ENCODE results near the gene DUSP28. TPM values are rescaled to one million over a fixed set of nuclear protein-coding genes. Genes with fewer than 3 reads are reported as not detected.

DUSP28 gene
- total and polyA plus RNA-seq, 10 of the 15 experiments (the other 5 are each of a cell fraction or from before 2014, with no cell fraction given), result 2.5 to 12.5 (median 6.4) TPM

DNA sequence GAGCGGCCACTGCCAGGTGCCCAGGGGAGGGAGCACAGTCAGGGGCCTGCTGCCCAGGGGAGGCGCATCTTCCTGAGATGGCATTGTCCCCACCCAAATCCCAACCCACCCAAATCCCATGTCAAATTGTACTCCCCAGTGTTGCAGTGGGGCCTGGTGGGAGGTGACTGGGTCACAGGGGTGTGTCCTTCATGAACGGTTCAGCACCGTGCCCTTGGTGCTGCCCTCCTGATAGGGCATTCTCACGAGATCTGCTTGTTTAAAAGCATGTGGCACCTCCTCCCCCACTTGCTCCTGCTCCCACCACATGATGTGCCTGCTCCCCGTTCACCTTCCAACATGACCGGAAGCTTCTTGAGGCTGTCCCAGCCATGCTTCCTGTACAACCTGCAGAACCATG is 30.0 kb upstream of the DUSP28 start:
- Histone ChIP-seq H3K4me2 (ENCODE audit: control insufficient read depth, insufficient read depth) (no peak overlapping the region), H3K9ac (ENCODE audit: control insufficient read depth, insufficient read depth, low read length) (no peak overlapping the region), H3K9me3 (replicated peaks; ENCODE audit: control insufficient read depth, insufficient read depth, low read length) (peaks cover 21% of the 10 kb centered on the region; the same call in 2 of the 3 replicates), H3K27me3 (replicated peaks in 1 of 2; ENCODE audit: control insufficient read depth in 2 of 2, insufficient read depth in 2 of 2, low read length in 1 of 2) (no peaks in the 10 kb centered on the region), H3K4me3 (no peak overlapping the region), H3K36me3 (ENCODE audit: control insufficient read depth in 2 of 2, insufficient read depth in 2 of 2, low read length in 1 of 2) (peaks cover 0 to 3% of the 10 kb centered on the region in 2 experiments; a peak in 1 of 4 replicates), H3K4me1 (ENCODE audit: control insufficient read depth, insufficient read depth, low read length) (no peaks in the 10 kb centered on the region), H4K20me1 (ENCODE audit: control insufficient read depth, insufficient read depth) (no peaks in the 10 kb centered on the region), H2AFZ (ENCODE audit: control insufficient read depth, low read depth, low read length) (no peak overlapping the region), H3K79me2 (ENCODE audit: control insufficient read depth, insufficient read depth, low read length) (no peaks in the 10 kb centered on the region), H3K27ac (ENCODE audit: control insufficient read depth, insufficient read depth) (no peak overlapping the region)
- ChIA-PET RAD21 (ENCODE audit: unreplicated experiment) (no interaction called here), SMC1A (ENCODE audit: uncharacterized antibody, unreplicated experiment) (interaction anchor here (1.0 kb wide), 1 partner anchor 16 kb away, joined by 3 read pairs; no protein-coding TSS in a partner anchor), POLR2A (no interaction called here), CTCF (no interaction called here)
- FAIRE-seq (no peak), ATAC-seq (no peak), DNase-seq (ENCODE audit: low read depth, low spot score) (no peak)
- no peak for TF ChIP-seq NR2C2 (IDR thresholded peaks at IDR 0.05; ENCODE audit: borderline replicate concordance, control insufficient read depth, insufficient read length, low read depth)
- no peak for TF ChIP-seq NFIC (IDR thresholded peaks at IDR 0.05; ENCODE audit: low read depth, low read length)
- TF ChIP-seq, protein P1, sequence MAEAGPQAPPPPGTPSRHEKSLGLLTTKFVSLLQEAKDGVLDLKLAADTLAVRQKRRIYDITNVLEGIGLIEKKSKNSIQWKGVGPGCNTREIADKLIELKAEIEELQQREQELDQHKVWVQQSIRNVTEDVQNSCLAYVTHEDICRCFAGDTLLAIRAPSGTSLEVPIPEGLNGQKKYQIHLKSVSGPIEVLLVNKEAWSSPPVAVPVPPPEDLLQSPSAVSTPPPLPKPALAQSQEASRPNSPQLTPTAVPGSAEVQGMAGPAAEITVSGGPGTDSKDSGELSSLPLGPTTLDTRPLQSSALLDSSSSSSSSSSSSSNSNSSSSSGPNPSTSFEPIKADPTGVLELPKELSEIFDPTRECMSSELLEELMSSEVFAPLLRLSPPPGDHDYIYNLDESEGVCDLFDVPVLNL (IDR thresholded peaks at IDR 0.05; ENCODE audit: low read depth, low read length), result no peak
- TF ChIP-seq TBL1XR1 (IDR thresholded peaks at IDR 0.05; ENCODE audit: low read depth, low read length), result no peak
- TF ChIP-seq BCL11A (IDR thresholded peaks at IDR 0.05; ENCODE audit: low read depth, low read length), result no peak
- TF ChIP-seq, protein P2, sequence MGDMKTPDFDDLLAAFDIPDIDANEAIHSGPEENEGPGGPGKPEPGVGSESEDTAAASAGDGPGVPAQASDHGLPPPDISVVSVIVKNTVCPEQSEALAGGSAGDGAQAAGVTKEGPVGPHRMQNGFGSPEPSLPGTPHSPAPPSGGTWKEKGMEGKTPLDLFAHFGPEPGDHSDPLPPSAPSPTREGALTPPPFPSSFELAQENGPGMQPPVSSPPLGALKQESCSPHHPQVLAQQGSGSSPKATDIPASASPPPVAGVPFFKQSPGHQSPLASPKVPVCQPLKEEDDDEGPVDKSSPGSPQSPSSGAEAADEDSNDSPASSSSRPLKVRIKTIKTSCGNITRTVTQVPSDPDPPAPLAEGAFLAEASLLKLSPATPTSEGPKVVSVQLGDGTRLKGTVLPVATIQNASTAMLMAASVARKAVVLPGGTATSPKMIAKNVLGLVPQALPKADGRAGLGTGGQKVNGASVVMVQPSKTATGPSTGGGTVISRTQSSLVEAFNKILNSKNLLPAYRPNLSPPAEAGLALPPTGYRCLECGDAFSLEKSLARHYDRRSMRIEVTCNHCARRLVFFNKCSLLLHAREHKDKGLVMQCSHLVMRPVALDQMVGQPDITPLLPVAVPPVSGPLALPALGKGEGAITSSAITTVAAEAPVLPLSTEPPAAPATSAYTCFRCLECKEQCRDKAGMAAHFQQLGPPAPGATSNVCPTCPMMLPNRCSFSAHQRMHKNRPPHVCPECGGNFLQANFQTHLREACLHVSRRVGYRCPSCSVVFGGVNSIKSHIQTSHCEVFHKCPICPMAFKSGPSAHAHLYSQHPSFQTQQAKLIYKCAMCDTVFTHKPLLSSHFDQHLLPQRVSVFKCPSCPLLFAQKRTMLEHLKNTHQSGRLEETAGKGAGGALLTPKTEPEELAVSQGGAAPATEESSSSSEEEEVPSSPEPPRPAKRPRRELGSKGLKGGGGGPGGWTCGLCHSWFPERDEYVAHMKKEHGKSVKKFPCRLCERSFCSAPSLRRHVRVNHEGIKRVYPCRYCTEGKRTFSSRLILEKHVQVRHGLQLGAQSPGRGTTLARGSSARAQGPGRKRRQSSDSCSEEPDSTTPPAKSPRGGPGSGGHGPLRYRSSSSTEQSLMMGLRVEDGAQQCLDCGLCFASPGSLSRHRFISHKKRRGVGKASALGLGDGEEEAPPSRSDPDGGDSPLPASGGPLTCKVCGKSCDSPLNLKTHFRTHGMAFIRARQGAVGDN (IDR thresholded peaks at IDR 0.05), result no peak
- no peak for TF ChIP-seq TCF3 (IDR thresholded peaks at IDR 0.05; ENCODE audit: borderline replicate concordance, insufficient read depth, low read depth, low read length)
- no peak for TF ChIP-seq CHD1 (IDR thresholded peaks at IDR 0.05; ENCODE audit: low read depth, low read length)
- no peak for TF ChIP-seq IKZF2 (IDR thresholded peaks at IDR 0.05)
- no peak for TF ChIP-seq FOS (IDR thresholded peaks at IDR 0.05; ENCODE audit: borderline replicate concordance, extremely low read depth, insufficient read length)
- TF ChIP-seq RFX5 (IDR thresholded peaks at IDR 0.05; ENCODE audit: low read depth, low read length), result no peak
- TF ChIP-seq, protein P3, sequence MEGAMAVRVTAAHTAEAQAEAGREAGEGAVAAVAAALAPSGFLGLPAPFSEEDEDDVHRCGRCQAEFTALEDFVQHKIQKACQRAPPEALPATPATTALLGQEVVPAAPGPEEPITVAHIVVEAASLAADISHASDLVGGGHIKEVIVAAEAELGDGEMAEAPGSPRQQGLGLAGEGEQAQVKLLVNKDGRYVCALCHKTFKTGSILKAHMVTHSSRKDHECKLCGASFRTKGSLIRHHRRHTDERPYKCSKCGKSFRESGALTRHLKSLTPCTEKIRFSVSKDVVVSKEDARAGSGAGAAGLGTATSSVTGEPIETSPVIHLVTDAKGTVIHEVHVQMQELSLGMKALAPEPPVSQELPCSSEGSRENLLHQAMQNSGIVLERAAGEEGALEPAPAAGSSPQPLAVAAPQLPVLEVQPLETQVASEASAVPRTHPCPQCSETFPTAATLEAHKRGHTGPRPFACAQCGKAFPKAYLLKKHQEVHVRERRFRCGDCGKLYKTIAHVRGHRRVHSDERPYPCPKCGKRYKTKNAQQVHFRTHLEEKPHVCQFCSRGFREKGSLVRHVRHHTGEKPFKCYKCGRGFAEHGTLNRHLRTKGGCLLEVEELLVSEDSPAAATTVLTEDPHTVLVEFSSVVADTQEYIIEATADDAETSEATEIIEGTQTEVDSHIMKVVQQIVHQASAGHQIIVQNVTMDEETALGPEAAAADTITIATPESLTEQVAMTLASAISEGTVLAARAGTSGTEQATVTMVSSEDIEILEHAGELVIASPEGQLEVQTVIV (IDR thresholded peaks at IDR 0.05; ENCODE audit: borderline replicate concordance, partially characterized antibody), result no peak
- no peak for TF ChIP-seq JUND (IDR thresholded peaks at IDR 0.05; ENCODE audit: low read depth, low read length)
- TF ChIP-seq MYB (IDR thresholded peaks at IDR 0.05; ENCODE audit: borderline replicate concordance, low read depth, low read length), result no peak
- TF ChIP-seq FOXM1 (IDR thresholded peaks at IDR 0.05; ENCODE audit: low read depth, low read length), result no peak
- TF ChIP-seq POLR2AphosphoS2 (IDR thresholded peaks at IDR 0.05; ENCODE audit: low read depth, low read length), result no peak
- no peak for TF ChIP-seq ETV6 (conservative IDR thresholded peaks at IDR 0.05 in 1 of 2, IDR thresholded peaks at IDR 0.05 in 1 of 2; ENCODE audit: borderline replicate concordance in 1 of 2, low read depth in 1 of 2)
- intact Hi-C loops (cut with micrococcal nuclease; ENCODE audit: unreplicated experiment), result no loop called here
- WGBS (ENCODE audit: insufficient coverage, insufficient replicate concordance, low lambda C conversion rate, missing lambda C conversion rate), result 81% methylated on average over 7 of the region's 7 CpGs
- no TSS peak for BruUV-seq (replicated peaks)
- in situ Hi-C loops (cut with MboI), result no loop called here
